WTC11 (cell line): ENCODE measurements around the gene RPS6KA4. TPM values are rescaled to one million over a fixed set of nuclear protein-coding genes. Genes with fewer than 3 reads are reported as not detected.
"Not testable (repeated sequence)": the region's sequence is repeated elsewhere in the genome, so short reads cannot be mapped to it uniquely, and the experiment has no call there.

ENCODE experiments used
- ATAC-seq: fragments of 200-7000 bp; cut with Tn5 transposase; 2 replicates; pipeline ENCODE4 v1.10.0; 2021; ENCODE audit warnings: mild to moderate bottlenecking, moderate library complexity
- CTCF ChIA-PET: fragments of 300-600 bp; sonication (Branson Sonifier 250); formaldehyde crosslinking; loops from one replicate; lab custom pipeline; 2021; ENCODE audit warnings: antibody characterized with exemption; lab: Charles Lee
- POLR2A ChIA-PET: fragments of 350-600 bp; sonication (Branson Sonifier 250); formaldehyde crosslinking; loops from one replicate; lab custom pipeline; 2021; ENCODE audit warnings: antibody characterized with exemption; lab: Charles Lee
- DNase-seq: peaks from one replicate; pipeline ENCODE4 v3.0.0; 2021; ENCODE audit warnings: low spot score
- H3K27ac Mint-ChIP-seq: 2 replicates; pipeline ENCODE4 v1.8.0; 2021; ENCODE audit warnings: mixed read lengths
- H3K27me3 Mint-ChIP-seq: 2 replicates; pipeline ENCODE4 v1.8.0; 2021; ENCODE audit warnings: low read depth, mild to moderate bottlenecking, moderate library complexity, mixed read lengths
- H3K36me3 Mint-ChIP-seq: 2 replicates; pipeline ENCODE4 v1.8.0; 2021; ENCODE audit warnings: mixed read lengths
- H3K4me1 Mint-ChIP-seq: 2 replicates; pipeline ENCODE4 v1.8.0; 2022; ENCODE audit warnings: mixed read lengths
- H3K4me3 Mint-ChIP-seq: 2 replicates; pipeline ENCODE4 v1.8.0; 2021; ENCODE audit warnings: mild to moderate bottlenecking, moderate library complexity, mixed read lengths
- H3K9me3 Mint-ChIP-seq: 2 replicates; pipeline ENCODE4 v1.8.0; 2021; ENCODE audit warnings: mixed read lengths
- ATF1 ChIP-seq: sonication (generic); formaldehyde crosslinking; IDR thresholded peaks from 2 replicates; pipeline ENCODE4 v1.8.1; 2023; ENCODE audit warnings: mild to moderate bottlenecking, moderate library complexity, missing genetic modification reagents
- GABPB1 ChIP-seq: sonication (generic); formaldehyde crosslinking; IDR thresholded peaks from 2 replicates; pipeline ENCODE4 v1.8.1; 2023; ENCODE audit warnings: mild to moderate bottlenecking, missing genetic modification reagents
- KAT7 ChIP-seq: sonication (generic); formaldehyde crosslinking; IDR thresholded peaks from 2 replicates; pipeline ENCODE4 v1.8.1; 2023; ENCODE audit warnings: missing genetic modification reagents, mild to moderate bottlenecking, borderline replicate concordance
- MXD4 ChIP-seq: fragments of 250-450 bp; sonication (Bioruptor Pico); IDR thresholded peaks from 2 replicates; pipeline ENCODE4 v1.8.0; 2021; ENCODE audit warnings: mild to moderate bottlenecking, moderate library complexity, borderline replicate concordance
- MYBL2 ChIP-seq: sonication (generic); formaldehyde crosslinking; IDR thresholded peaks from 2 replicates; pipeline ENCODE4 v1.8.1; 2023; ENCODE audit warnings: mild to moderate bottlenecking, moderate library complexity, missing genetic modification reagents
- RELA ChIP-seq: sonication (generic); formaldehyde crosslinking; IDR thresholded peaks from 2 replicates; pipeline ENCODE4 v1.8.1; 2022; ENCODE audit warnings: missing genetic modification reagents, mild to moderate bottlenecking, borderline replicate concordance
- SOX15 ChIP-seq: fragments of 250-450 bp; sonication (Bioruptor Pico); IDR thresholded peaks from 2 replicates; pipeline ENCODE4 v1.9.0; 2021; ENCODE audit warnings: mild to moderate bottlenecking
- ZMAT4 ChIP-seq: fragments of 250-450 bp; sonication (Bioruptor Pico); IDR thresholded peaks from 2 replicates; pipeline ENCODE4 v1.9.0; 2021; ENCODE audit warnings: mild to moderate bottlenecking
- ZNF425 ChIP-seq: fragments of 250-450 bp; sonication (Bioruptor Pico); conservative IDR thresholded peaks from 2 replicates; pipeline ENCODE4 v1.9.0; 2021; ENCODE audit warnings: mild to moderate bottlenecking
- total RNA-seq: library from RNA; stranded (reverse); gene quantifications from 3 replicates; pipeline ENCODE4 v1.2.3, GENCODE V29; 2021
- TF ChIP-seq, protein P1 (sequence below): fragments of 250-450 bp; sonication (Bioruptor Pico); IDR thresholded peaks from 2 replicates; pipeline ENCODE4 v1.8.0; 2021; ENCODE audit warnings: mild to moderate bottlenecking
- TF ChIP-seq, protein P2 (sequence below): sonication (generic); formaldehyde crosslinking; conservative IDR thresholded peaks from 2 replicates; pipeline ENCODE4 v1.8.1; 2022; ENCODE audit warnings: mild to moderate bottlenecking, missing genetic modification reagents
- TF ChIP-seq, protein P3 (sequence below): sonication (generic); formaldehyde crosslinking; IDR thresholded peaks from 2 replicates; pipeline ENCODE4 v1.8.0; 2022; ENCODE audit warnings: mild to moderate bottlenecking, missing genetic modification reagents
- TF ChIP-seq, protein P4 (sequence below): sonication (generic); formaldehyde crosslinking; IDR thresholded peaks from 2 replicates; pipeline ENCODE4 v1.8.1; 2023; ENCODE audit warnings: mild to moderate bottlenecking, missing genetic modification reagents

Gene RPS6KA4
- total RNA-seq, 1 experiment from 2014 or later, result 16.8 TPM

DNA sequence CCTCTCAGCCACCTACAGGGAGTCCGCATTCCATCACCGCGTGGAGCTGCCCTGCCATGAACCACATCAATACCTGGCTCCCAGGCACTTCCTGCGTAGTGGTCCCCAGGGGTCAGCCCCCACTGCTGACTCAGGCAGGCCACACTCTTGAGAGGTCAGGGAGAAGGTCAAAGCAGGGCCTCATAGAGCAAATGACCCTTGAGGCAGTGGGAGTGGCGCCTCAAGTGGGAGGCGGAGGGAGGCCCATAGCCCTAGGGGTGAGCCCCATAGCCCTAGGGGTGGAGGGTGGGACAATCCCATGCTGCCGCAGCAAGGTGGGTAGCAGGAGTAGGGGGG, 36.1 kb upstream of the RPS6KA4 start:
- Mint-ChIP-seq H3K27ac (no peak overlapping the region), H3K27me3 (peaks cover 7% of the 10 kb centered on the region; the same call in 1 of the 2 replicates), H3K9me3 (0 out of 2 replicates have a peak, but pooled peaks cover 3% of the 10 kb centered on the region), H3K4me1 (peaks cover 13% of the 10 kb centered on the region), H3K4me3 (no peak overlapping the region), H3K36me3 (peaks cover 15% of the 10 kb centered on the region)
- ChIA-PET CTCF (interaction anchor here (1.9 to 4.9 kb wide), 3 partner anchors 9 to 33 kb away, joined by 10 to 48 read pairs (median 38); no protein-coding TSS in a partner anchor), POLR2A (interaction anchor here (2.9 kb wide), 1 partner anchor 18 kb away, joined by 11 read pairs; no protein-coding TSS in a partner anchor)
- DNase-seq (no peak), ATAC-seq (no peak)
- no peak for TF ChIP-seq GABPB1 (CRISPR knock-in tag)
- TF ChIP-seq, protein P1, sequence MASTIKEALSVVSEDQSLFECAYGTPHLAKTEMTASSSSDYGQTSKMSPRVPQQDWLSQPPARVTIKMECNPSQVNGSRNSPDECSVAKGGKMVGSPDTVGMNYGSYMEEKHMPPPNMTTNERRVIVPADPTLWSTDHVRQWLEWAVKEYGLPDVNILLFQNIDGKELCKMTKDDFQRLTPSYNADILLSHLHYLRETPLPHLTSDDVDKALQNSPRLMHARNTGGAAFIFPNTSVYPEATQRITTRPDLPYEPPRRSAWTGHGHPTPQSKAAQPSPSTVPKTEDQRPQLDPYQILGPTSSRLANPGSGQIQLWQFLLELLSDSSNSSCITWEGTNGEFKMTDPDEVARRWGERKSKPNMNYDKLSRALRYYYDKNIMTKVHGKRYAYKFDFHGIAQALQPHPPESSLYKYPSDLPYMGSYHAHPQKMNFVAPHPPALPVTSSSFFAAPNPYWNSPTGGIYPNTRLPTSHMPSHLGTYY, result no peak
- TF ChIP-seq, all 79 proteins: peak for 0

DNA sequence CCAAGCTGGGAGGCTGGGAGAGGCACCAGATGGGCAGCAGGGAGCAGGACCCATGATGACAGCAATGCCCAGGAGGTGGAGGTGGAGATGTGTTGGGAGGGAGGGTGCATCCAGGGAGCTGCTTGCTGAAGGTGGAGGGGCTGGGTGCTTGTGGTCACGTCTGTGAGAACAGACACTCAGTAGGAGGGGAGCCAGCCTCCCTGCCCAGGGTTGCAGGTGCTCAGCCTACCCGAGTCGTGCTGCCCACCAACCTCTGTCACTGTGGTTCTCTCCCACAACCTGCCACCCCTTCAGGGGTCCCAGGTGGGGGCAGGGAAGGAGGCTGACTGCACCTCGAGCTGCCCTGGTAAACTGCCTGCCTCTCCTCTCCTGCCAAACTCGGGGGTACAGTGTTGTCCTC, 35.6 kb upstream of the RPS6KA4 start:
- H3K4me3 Mint-ChIP-seq, result no peak overlapping the region
- peaks cover 9% of the 10 kb centered on the region; the same call in 1 of the 2 replicates for H3K27me3 Mint-ChIP-seq
- no peak for DNase-seq
- TF ChIP-seq KAT7 (CRISPR knock-in tag), result no peak
- TF ChIP-seq, protein P2, sequence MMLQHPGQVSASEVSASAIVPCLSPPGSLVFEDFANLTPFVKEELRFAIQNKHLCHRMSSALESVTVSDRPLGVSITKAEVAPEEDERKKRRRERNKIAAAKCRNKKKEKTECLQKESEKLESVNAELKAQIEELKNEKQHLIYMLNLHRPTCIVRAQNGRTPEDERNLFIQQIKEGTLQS, result no peak
- TF ChIP-seq, protein P3, sequence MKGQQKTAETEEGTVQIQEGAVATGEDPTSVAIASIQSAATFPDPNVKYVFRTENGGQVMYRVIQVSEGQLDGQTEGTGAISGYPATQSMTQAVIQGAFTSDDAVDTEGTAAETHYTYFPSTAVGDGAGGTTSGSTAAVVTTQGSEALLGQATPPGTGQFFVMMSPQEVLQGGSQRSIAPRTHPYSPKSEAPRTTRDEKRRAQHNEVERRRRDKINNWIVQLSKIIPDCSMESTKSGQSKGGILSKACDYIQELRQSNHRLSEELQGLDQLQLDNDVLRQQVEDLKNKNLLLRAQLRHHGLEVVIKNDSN, result no peak
- TF ChIP-seq ZNF425 (CRISPR knock-in tag), result no peak
- TF ChIP-seq SOX15, result no peak
- TF ChIP-seq MXD4, result no peak
- TF ChIP-seq, protein P4, sequence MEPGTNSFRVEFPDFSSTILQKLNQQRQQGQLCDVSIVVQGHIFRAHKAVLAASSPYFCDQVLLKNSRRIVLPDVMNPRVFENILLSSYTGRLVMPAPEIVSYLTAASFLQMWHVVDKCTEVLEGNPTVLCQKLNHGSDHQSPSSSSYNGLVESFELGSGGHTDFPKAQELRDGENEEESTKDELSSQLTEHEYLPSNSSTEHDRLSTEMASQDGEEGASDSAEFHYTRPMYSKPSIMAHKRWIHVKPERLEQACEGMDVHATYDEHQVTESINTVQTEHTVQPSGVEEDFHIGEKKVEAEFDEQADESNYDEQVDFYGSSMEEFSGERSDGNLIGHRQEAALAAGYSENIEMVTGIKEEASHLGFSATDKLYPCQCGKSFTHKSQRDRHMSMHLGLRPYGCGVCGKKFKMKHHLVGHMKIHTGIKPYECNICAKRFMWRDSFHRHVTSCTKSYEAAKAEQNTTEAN, result no peak
- no peak for TF ChIP-seq RELA
- no peak for TF ChIP-seq MYBL2 (CRISPR knock-in tag)
- no peak for TF ChIP-seq ZMAT4 (CRISPR knock-in tag)
- TF ChIP-seq ATF1, result no peak
- peaks cover 13% of the 10 kb centered on the region for H3K4me1 Mint-ChIP-seq
- ChIA-PET POLR2A (interaction anchor here (2.9 kb wide), 1 partner anchor 18 kb away, joined by 11 read pairs; no protein-coding TSS in a partner anchor), CTCF (interaction anchor here (1.9 to 4.9 kb wide), 3 partner anchors 8 to 32 kb away, joined by 10 to 48 read pairs (median 38); no protein-coding TSS in a partner anchor)
- H3K9me3 Mint-ChIP-seq, result 0 out of 2 replicates have a peak, but pooled peaks cover 3% of the 10 kb centered on the region
- H3K27ac Mint-ChIP-seq, result peak overlapping the region; percentile 77; the same call in 1 of the 2 replicates
- no peak for ATAC-seq
- H3K36me3 Mint-ChIP-seq, result peaks cover 15% of the 10 kb centered on the region

- H3K36me3 Mint-ChIP-seq, result peaks cover 15% of the 10 kb centered on the region
- H3K4me3 Mint-ChIP-seq, H3K27me3 Mint-ChIP-seq, DNase-seq, ATAC-seq, H3K9me3 Mint-ChIP-seq: not testable (repeated sequence)
- peak overlapping the region; percentile 77 for H3K27ac Mint-ChIP-seq
- POLR2A ChIA-PET, result interaction anchor here (0.6 to 2.9 kb wide), 2 partner anchors 17 to 1484 kb away, joined by 4 to 11 read pairs; no protein-coding TSS in a partner anchor
- peaks cover 11% of the 10 kb centered on the region for H3K4me1 Mint-ChIP-seq
- CTCF ChIA-PET, result interaction anchor here (0.8 to 4.9 kb wide), 5 partner anchors 8 to 72 kb away, joined by 3 to 48 read pairs (median 10); no protein-coding TSS in a partner anchor
Measured at GRCh38 chr11:64323984-64324383, 35.0 kb upstream of the RPS6KA4 start.
